Kidney (tissue), 14 donors: Measurements from ENCODE around the gene NRG2. TPM values are rescaled to one million over a fixed set of nuclear protein-coding genes. Genes with fewer than 3 reads are reported as not detected.

Source experiments
- DNase-seq, 5 donors: peaks; one replicate each; pipeline ENCODE4 v3.0.0-alpha.2; 2013 to 2020
- FAIRE-seq: peaks from 2 replicates; lab custom pipeline; 2012; peaks lifted over from hg19 to GRCh38; lab: Jason Lieb, UNC
- H3K27ac ChIP-seq, 2 donors: one replicate each; pipeline ENCODE4 v1.7.0; 2013; ENCODE audit warnings: low read depth in 2 of 2, low read length in 2 of 2, inconsistent platforms in 1 of 2
- H3K27me3 ChIP-seq: one replicate; pipeline ENCODE4 v1.7.1; 2013; ENCODE audit warnings: low read length, inconsistent platforms; ENCODE audit not compliant: control insufficient read depth, insufficient read depth
- H3K36me3 ChIP-seq, 3 donors: one replicate each; pipeline versions ENCODE4 v1.7.0 to v1.7.1; 2013; ENCODE audit warnings: low read length in 3 of 3, control low read depth in 1 of 3, inconsistent platforms in 1 of 3; ENCODE audit not compliant: insufficient read depth in 3 of 3, control insufficient read depth in 2 of 3
- H3K4me1 ChIP-seq, 3 donors: one replicate each; pipeline versions ENCODE4 v1.7.0 to v1.7.1; 2013; ENCODE audit warnings: low read length in 3 of 3, inconsistent platforms in 1 of 3, low read depth in 1 of 3; ENCODE audit not compliant: control insufficient read depth in 2 of 3, insufficient read depth in 2 of 3
- H3K4me3 ChIP-seq, 3 donors: one replicate each; pipeline versions ENCODE4 v1.7.0 to v1.8.1; 2013; ENCODE audit warnings: low read length in 3 of 3, control low read depth in 1 of 3, inconsistent platforms in 1 of 3
- H3K9ac ChIP-seq, 3 donors: one replicate each; pipeline versions ENCODE4 v1.7.0 to v1.7.1; 2013; ENCODE audit warnings: low read length in 3 of 3, control low read depth in 1 of 3, inconsistent platforms in 1 of 3
- H3K9me3 ChIP-seq, 3 donors: one replicate each; pipeline versions ENCODE4 v1.7.0 to v1.7.1; 2013; ENCODE audit warnings: low read length in 3 of 3, control low read depth in 1 of 3, inconsistent platforms in 1 of 3; ENCODE audit not compliant: control insufficient read depth in 2 of 3, insufficient read depth in 1 of 3
- intact Hi-C: fragments of 100-400 bp; cut with DNase I; formaldehyde crosslinking; loops from one replicate; pipeline ENCODE4 v1.11.1; 2022
- polyA plus RNA-seq: library from polyadenylated mRNA; stranded (reverse); fragments of 350-450 nt; fragmentation: Illumina TruSeq; extraction: RNeasy Lipid Tissue Mini Kit (QIAGEN cat#74804); gene quantifications from one replicate; pipeline ENCODE4 v1.2.3, GENCODE V29; 2014; ENCODE audit warnings: low read depth, low replicate concordance; ENCODE audit not compliant: insufficient read depth
- total RNA-seq: library from RNA; stranded (reverse); fragmentation: NEBNext Ultra II Directional; extraction: Animal tissue kit (Norgen Biotek cat#: 25700); gene quantifications from one replicate; pipeline ENCODE4 v1.2.1, GENCODE V29; 2021
- TF ChIP-seq, protein P1 (sequence below): IDR thresholded peaks from 3 replicates; pipeline ENCODE4 v1.5.1; 2012; ENCODE audit warnings: mild to moderate bottlenecking, moderate library complexity, borderline replicate concordance; ENCODE audit not compliant: insufficient read depth; ENCODE audit errors: extremely low read depth
- donor health status: control.
- donor health status: control.
- donor health status: control.
- donor health status: control.
- donor health status: control.
- donor health status: DM: yes; HTN: yes; CAD: no.
- donor health status: Normal renal cell carcinoma (clear cell type).

The NRG2 gene
- total and polyA plus RNA-seq, 2 donors from 2014 or later: 1.9 to 4.6 TPM

DNA sequence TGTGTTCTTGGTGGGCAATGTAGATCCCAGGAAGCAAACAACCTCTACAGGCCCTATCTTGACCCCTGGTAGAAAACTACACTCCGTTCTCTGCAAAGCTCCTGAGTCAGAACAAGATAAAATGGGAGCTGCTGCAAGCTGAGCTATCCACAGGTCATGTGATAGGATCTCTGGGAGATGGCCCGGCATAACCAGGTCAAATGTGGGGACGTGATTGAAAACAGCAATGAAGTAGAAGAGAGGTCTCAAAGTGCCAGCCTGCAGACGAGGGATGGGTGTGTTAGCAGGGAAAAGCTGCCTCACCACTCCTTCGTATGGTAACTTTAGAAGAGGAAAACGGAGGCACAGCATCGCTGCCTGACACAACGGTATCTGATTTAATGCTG is 25.0 kb downstream of the NRG2 start:
- Histone ChIP-seq H3K9ac (no peak overlapping the region), H3K9me3 (no peaks in the 10 kb centered on the region), H3K27ac (no peak overlapping the region), H3K4me3 (no peak overlapping the region), H3K4me1 (peaks cover 0 to 2% (median 0%) of the 10 kb centered on the region in 3 donors), H3K27me3 (no peaks in the 10 kb centered on the region), H3K36me3 (no peaks in the 10 kb centered on the region)
- FAIRE-seq (no peak), DNase-seq (no peak)
- TF ChIP-seq, protein P1, sequence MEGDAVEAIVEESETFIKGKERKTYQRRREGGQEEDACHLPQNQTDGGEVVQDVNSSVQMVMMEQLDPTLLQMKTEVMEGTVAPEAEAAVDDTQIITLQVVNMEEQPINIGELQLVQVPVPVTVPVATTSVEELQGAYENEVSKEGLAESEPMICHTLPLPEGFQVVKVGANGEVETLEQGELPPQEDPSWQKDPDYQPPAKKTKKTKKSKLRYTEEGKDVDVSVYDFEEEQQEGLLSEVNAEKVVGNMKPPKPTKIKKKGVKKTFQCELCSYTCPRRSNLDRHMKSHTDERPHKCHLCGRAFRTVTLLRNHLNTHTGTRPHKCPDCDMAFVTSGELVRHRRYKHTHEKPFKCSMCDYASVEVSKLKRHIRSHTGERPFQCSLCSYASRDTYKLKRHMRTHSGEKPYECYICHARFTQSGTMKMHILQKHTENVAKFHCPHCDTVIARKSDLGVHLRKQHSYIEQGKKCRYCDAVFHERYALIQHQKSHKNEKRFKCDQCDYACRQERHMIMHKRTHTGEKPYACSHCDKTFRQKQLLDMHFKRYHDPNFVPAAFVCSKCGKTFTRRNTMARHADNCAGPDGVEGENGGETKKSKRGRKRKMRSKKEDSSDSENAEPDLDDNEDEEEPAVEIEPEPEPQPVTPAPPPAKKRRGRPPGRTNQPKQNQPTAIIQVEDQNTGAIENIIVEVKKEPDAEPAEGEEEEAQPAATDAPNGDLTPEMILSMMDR: no peak
- intact Hi-C loops: no loop called here

DNA sequence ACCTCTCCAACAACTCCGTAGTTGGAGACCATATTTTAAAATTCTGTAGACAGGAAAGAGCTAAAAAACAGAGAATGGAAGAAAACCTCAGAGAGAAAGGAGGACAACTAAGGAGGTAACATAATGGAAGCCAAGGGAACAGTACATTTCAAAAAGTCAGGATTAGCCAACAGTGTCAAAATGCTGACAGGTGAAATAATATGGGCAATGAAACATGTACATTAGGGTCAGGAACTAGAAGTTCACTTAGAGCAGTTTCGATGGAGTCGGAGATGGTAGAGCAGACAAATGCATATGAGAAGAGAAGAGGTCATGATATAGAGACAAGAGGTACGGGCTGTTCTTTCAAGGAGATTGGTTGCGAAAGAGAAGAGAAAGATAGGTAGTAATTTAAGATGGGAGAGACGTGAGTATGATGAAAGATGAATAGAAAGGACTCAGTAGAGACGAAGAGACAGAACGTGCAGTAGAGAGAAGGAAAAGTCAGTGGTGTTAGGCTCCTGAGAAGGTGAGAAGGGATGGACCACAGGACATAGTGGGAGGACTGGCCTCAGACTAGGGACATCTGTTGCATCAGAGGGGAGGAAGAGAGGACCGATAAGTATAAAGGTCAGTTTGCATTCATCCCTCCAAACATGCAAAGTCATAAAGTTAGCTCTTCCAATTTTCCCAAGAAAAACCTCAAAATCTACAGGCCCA is 25.6 kb downstream of the NRG2 start:
- Histone ChIP-seq H3K4me1 (peaks cover 0 to 2% (median 0%) of the 10 kb centered on the region in 3 donors), H3K4me3 (no peak overlapping the region), H3K9me3 (no peaks in the 10 kb centered on the region), H3K36me3 (no peaks in the 10 kb centered on the region), H3K27me3 (no peaks in the 10 kb centered on the region), H3K9ac (no peak overlapping the region), H3K27ac (no peak overlapping the region)
- FAIRE-seq: no peak
- TF ChIP-seq, protein P1: no peak
- intact Hi-C loops: no loop called here
- DNase-seq: no peak

DNA sequence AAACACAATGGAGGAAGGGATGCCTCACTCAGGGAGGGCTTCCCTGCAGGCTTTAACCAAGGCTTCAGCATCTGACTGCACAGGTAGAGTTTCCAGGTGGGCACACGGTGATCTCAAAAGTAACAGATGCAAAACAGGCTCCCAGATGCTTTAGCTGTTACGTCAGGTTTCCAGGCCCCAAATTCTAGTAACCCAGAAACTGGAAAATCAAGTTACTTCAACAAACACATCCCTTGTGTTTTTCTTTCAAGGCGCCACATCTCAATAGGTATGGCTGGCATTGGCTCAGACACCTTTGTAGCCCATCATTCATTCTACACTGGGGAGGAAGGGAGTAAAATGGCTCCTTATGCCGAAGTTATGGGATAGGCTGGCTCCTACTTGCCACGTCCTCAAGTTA is 27.4 kb downstream of the NRG2 start:
- no peaks in the 10 kb centered on the region for H3K27me3 ChIP-seq
- H3K4me1 ChIP-seq: no peaks in the 10 kb centered on the region
- TF ChIP-seq, protein P1: no peak
- H3K4me3 ChIP-seq: no peak overlapping the region
- intact Hi-C loops: no loop called here
- no peaks in the 10 kb centered on the region for H3K36me3 ChIP-seq
- no peak overlapping the region for H3K27ac ChIP-seq
- no peaks in the 10 kb centered on the region for H3K9me3 ChIP-seq
- FAIRE-seq (no peak), DNase-seq (no peak)
- H3K9ac ChIP-seq: no peak overlapping the region

DNA sequence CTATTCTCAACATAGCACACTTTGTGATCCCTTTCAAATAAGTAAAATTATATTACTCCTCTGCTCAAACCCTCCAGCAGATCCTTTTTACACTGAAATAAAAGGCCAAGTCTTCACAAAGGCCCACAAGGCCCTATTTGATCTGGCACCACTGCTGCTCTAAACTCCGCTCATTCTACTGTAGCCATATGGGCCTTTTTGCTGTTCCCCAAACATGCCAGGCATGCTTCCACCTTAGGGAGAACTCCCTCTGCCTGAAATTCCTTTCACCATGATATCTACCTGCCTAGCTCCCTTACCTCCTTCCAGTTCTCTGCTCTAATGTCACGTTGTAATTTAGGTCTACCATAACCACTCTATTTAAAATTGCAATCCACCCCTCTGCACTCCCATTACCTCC is 28.3 kb downstream of the NRG2 start:
- DNase-seq: no peak
- FAIRE-seq: no peak
- no peak overlapping the region for H3K4me3 ChIP-seq
- H3K27me3 ChIP-seq: no peaks in the 10 kb centered on the region
- intact Hi-C loops: no loop called here
- H3K36me3 ChIP-seq: no peaks in the 10 kb centered on the region
- H3K9ac ChIP-seq: no peak overlapping the region
- no peaks in the 10 kb centered on the region for H3K9me3 ChIP-seq
- TF ChIP-seq, protein P1: no peak
- H3K4me1 ChIP-seq: no peaks in the 10 kb centered on the region
- no peak overlapping the region for H3K27ac ChIP-seq
